Measurements from ENCODE around the gene UAP1. TPM values are rescaled to one million over a fixed set of nuclear protein-coding genes. Genes with fewer than 3 reads are reported as not detected.
"Not testable (repeated sequence)": the region's sequence is repeated elsewhere in the genome, so short reads cannot be mapped to it uniquely, and the experiment has no call there.

UAP1 gene
- total RNA-seq, 2 experiments from 2014 or later: 44.5 to 45.8 TPM

DNA sequence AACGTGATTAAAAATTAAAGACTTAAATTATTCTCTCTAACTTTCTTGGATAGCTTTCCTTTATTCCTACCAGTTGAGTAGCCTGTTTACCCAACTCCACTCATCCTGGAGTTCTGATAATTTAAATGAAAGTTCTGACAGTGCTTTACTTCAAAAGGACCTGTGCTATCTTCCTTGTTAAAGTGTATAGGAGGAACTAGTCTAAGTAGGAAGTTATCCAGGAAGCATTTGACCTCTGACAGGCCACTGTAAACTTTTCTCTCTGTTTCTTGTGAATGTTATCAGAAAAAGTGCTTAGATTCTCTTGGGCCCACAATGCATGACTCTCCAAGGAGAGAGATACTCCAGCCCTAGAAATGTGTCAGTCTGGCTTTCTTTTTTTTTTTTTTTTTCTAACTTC lies 9.2 kb downstream of the UAP1 start:
- TF ChIP-seq, protein P1, sequence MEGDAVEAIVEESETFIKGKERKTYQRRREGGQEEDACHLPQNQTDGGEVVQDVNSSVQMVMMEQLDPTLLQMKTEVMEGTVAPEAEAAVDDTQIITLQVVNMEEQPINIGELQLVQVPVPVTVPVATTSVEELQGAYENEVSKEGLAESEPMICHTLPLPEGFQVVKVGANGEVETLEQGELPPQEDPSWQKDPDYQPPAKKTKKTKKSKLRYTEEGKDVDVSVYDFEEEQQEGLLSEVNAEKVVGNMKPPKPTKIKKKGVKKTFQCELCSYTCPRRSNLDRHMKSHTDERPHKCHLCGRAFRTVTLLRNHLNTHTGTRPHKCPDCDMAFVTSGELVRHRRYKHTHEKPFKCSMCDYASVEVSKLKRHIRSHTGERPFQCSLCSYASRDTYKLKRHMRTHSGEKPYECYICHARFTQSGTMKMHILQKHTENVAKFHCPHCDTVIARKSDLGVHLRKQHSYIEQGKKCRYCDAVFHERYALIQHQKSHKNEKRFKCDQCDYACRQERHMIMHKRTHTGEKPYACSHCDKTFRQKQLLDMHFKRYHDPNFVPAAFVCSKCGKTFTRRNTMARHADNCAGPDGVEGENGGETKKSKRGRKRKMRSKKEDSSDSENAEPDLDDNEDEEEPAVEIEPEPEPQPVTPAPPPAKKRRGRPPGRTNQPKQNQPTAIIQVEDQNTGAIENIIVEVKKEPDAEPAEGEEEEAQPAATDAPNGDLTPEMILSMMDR (IDR thresholded peaks at IDR 0.05): no peak
- POLR2A ChIA-PET: no interaction called here
- CTCF ChIA-PET: no interaction called here
- H3K27me3 Mint-ChIP-seq: no peaks in the 10 kb centered on the region
- no peak overlapping the region for H3K27ac Mint-ChIP-seq
- no peak overlapping the region for H3K4me3 Mint-ChIP-seq
- Histone ChIP-seq H3K36me3 (ENCODE audit: insufficient read depth, low read length) (peaks cover 3% of the 10 kb centered on the region), H3K4me3 (ENCODE audit: low read length) (no peak overlapping the region), H3K27ac (ENCODE audit: low read depth in 1 of 2, low read length in 2 of 2) (no peak overlapping the region), H3K9me3 (ENCODE audit: control insufficient read depth in 1 of 2, insufficient read depth in 1 of 2, low read length in 2 of 2) (no peaks in the 10 kb centered on the region), H3K27me3 (ENCODE audit: control insufficient read depth in 1 of 2, insufficient read depth in 2 of 2, low read length in 2 of 2) (no peaks in the 10 kb centered on the region), H3K4me1 (ENCODE audit: insufficient read depth, low read length) (no peaks in the 10 kb centered on the region)
- intact Hi-C loops (cut with DNase I, micrococcal nuclease): no loop called here
- peaks cover 27% of the 10 kb centered on the region for H3K36me3 Mint-ChIP-seq (ENCODE audit: low read depth)
- no peaks in the 10 kb centered on the region for H3K9me3 Mint-ChIP-seq
- ATAC-seq (ENCODE audit: poor library complexity) (no peak), DNase-seq (no peak)
- H3K4me1 Mint-ChIP-seq (ENCODE audit: low read depth): peaks cover 12% of the 10 kb centered on the region

DNA sequence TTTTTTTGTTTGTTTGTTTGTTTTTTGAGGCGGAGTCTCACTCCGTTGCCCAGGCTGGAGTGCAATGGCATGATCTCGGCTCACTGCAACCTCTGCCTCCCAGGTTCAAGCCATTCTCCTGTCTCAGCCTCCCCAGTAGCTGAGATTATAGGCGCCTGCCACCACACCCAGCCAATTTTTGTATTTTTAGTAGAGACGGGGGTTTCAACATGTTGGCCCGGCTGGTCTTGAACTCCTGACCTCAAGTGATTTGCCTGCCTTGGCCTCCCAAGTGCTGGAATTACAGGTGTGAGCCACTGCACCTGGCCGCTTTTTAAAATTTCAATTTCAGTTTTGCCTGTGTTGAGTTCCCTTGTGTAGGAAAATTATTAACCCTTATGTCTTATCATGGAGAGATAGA lies 9.6 kb downstream of the UAP1 start:
- CTCF ChIA-PET; intact Hi-C loops (cut with DNase I, micrococcal nuclease); H3K27me3 Mint-ChIP-seq; H3K4me1 Mint-ChIP-seq (ENCODE audit: low read depth); H3K4me1 ChIP-seq (ENCODE audit: insufficient read depth, low read length); H3K27ac ChIP-seq (ENCODE audit: low read depth in 1 of 2, low read length in 2 of 2); ATAC-seq (ENCODE audit: poor library complexity); DNase-seq; H3K27me3 ChIP-seq (ENCODE audit: control insufficient read depth in 1 of 2, insufficient read depth in 2 of 2, low read length in 2 of 2); H3K9me3 ChIP-seq (ENCODE audit: control insufficient read depth in 1 of 2, insufficient read depth in 1 of 2, low read length in 2 of 2); H3K9me3 Mint-ChIP-seq; H3K27ac Mint-ChIP-seq; H3K36me3 ChIP-seq (ENCODE audit: insufficient read depth, low read length); H3K4me3 ChIP-seq (ENCODE audit: low read length); H3K4me3 Mint-ChIP-seq: not testable (repeated sequence)
- peaks cover 27% of the 10 kb centered on the region for H3K36me3 Mint-ChIP-seq (ENCODE audit: low read depth)
- POLR2A ChIA-PET: interaction anchor here (1.0 kb wide), 1 partner anchor 15 kb away, joined by 4 read pairs; no protein-coding TSS in a partner anchor

DNA sequence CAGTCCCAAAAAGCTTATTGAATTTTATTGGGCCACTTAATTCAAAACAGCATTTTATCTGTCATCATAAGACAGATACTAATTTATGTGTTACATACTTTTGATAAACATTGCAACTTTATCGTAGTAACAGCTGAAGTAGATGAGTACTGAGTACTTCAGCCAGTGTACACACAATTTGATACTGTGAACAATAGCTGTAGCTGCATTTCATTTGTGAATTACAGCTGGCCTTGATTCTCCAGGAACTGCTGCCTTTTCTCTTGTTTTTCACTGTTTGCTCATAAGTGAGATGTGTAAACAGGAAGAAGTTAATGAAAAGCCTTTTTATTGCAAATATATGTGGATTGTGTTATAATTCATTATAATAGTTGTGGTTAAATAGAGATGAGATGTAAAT lies 10.2 kb downstream of the UAP1 start:
- Histone ChIP-seq H3K27me3 (ENCODE audit: control insufficient read depth in 1 of 2, insufficient read depth in 2 of 2, low read length in 2 of 2) (no peaks in the 10 kb centered on the region), H3K9me3 (ENCODE audit: control insufficient read depth in 1 of 2, insufficient read depth in 1 of 2, low read length in 2 of 2) (no peaks in the 10 kb centered on the region), H3K27ac (ENCODE audit: low read depth in 1 of 2, low read length in 2 of 2) (no peak overlapping the region), H3K4me3 (ENCODE audit: low read length) (no peak overlapping the region), H3K4me1 (ENCODE audit: insufficient read depth, low read length) (no peaks in the 10 kb centered on the region), H3K36me3 (ENCODE audit: insufficient read depth, low read length) (peaks cover 3% of the 10 kb centered on the region)
- no peak for ATAC-seq (ENCODE audit: poor library complexity)
- Mint-ChIP-seq H3K4me1 (ENCODE audit: low read depth) (peaks cover 8% of the 10 kb centered on the region), H3K27me3 (no peaks in the 10 kb centered on the region), H3K27ac (no peak overlapping the region), H3K9me3 (no peaks in the 10 kb centered on the region), H3K36me3 (ENCODE audit: low read depth) (peaks cover 26% of the 10 kb centered on the region), H3K4me3 (no peak overlapping the region)
- POLR2A ChIA-PET: interaction anchor here (1.0 kb wide), 1 partner anchor 16 kb away, joined by 4 read pairs; no protein-coding TSS in a partner anchor
- DNase-seq: no peak
- TF ChIP-seq, protein P1 (IDR thresholded peaks at IDR 0.05): no peak
- intact Hi-C loops (cut with DNase I, micrococcal nuclease): no loop called here
- CTCF ChIA-PET: no interaction called here

- no peaks in the 10 kb centered on the region for H3K27me3 Mint-ChIP-seq
- no peaks in the 10 kb centered on the region for H3K9me3 Mint-ChIP-seq
- Histone ChIP-seq H3K27me3 (ENCODE audit: control insufficient read depth in 1 of 2, insufficient read depth in 2 of 2, low read length in 2 of 2) (no peaks in the 10 kb centered on the region), H3K4me1 (ENCODE audit: insufficient read depth, low read length) (no peaks in the 10 kb centered on the region), H3K27ac (ENCODE audit: low read depth in 1 of 2, low read length in 2 of 2) (no peak overlapping the region), H3K36me3 (ENCODE audit: insufficient read depth, low read length) (no peaks in the 10 kb centered on the region), H3K4me3 (ENCODE audit: low read length) (no peak overlapping the region), H3K9me3 (ENCODE audit: control insufficient read depth in 1 of 2, insufficient read depth in 1 of 2, low read length in 2 of 2) (no peaks in the 10 kb centered on the region)
- ATAC-seq (ENCODE audit: poor library complexity) (no peak), DNase-seq (no peak)
- POLR2A ChIA-PET: no interaction called here
- peaks cover 6% of the 10 kb centered on the region for H3K4me1 Mint-ChIP-seq (ENCODE audit: low read depth)
- intact Hi-C loops (cut with DNase I, micrococcal nuclease): no loop called here
- peaks cover 29% of the 10 kb centered on the region for H3K36me3 Mint-ChIP-seq (ENCODE audit: low read depth)
- H3K27ac Mint-ChIP-seq: no peak overlapping the region
- H3K4me3 Mint-ChIP-seq: no peak overlapping the region
- TF ChIP-seq, protein P1 (IDR thresholded peaks at IDR 0.05): no peak
- CTCF ChIA-PET: no interaction called here
These were observed 11.6 kb downstream of the UAP1 start for GRCh38 chr1:162573136-162573535.
